AG09309 (cell line): ENCODE measurements around the gene RABIF.

ENCODE experiments used
- DNase-seq: peaks from one replicate; pipeline ENCODE4 v3.0.0-alpha.2; 2010; ENCODE audit warnings: low read depth
- H3K4me3 ChIP-seq: 2 replicates; pipeline ENCODE4 v1.5.1; 2011; ENCODE audit warnings: mild to moderate bottlenecking, low read depth, low read length, moderate library complexity; ENCODE audit not compliant: control insufficient read depth
- TF ChIP-seq, protein P1 (sequence below): IDR thresholded peaks from 2 replicates; pipeline ENCODE4 v1.5.1; 2011; ENCODE audit warnings: mild to moderate bottlenecking, low read depth, low read length, inconsistent platforms; ENCODE audit not compliant: insufficient read depth, control insufficient read depth; ENCODE audit errors: missing control alignments

Gene RABIF

DNA sequence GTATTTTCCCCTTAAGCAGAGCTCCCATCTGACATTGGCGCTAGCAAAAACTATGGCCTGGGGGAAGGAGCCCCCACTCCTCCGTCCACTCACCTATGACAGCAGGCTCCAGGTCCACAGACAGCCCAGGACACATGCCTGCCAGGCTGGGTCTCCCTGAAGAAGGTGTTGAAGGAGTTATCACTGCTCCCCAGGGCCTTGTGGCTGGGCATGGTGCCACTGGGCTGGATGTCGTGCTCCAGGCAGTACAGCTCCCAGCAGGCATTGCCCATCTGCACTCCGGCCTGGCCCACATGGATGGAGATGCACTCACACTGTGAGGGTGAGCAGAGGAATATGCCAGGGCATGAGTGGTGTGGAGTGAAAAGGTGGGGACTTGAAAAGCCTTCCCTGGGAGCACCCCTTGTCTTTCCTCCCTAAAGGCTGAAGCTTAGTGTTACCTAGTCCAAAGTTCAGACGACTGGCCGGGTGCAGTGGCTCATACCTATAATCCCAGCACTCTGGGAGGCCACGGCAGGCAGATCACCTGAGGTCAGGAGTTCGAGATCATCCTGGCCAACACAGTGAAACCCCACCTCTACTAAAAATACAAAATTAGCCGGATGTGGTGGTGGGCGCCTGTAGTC is 30.0 kb downstream of the RABIF start:
- no peak for DNase-seq
- TF ChIP-seq, protein P1, sequence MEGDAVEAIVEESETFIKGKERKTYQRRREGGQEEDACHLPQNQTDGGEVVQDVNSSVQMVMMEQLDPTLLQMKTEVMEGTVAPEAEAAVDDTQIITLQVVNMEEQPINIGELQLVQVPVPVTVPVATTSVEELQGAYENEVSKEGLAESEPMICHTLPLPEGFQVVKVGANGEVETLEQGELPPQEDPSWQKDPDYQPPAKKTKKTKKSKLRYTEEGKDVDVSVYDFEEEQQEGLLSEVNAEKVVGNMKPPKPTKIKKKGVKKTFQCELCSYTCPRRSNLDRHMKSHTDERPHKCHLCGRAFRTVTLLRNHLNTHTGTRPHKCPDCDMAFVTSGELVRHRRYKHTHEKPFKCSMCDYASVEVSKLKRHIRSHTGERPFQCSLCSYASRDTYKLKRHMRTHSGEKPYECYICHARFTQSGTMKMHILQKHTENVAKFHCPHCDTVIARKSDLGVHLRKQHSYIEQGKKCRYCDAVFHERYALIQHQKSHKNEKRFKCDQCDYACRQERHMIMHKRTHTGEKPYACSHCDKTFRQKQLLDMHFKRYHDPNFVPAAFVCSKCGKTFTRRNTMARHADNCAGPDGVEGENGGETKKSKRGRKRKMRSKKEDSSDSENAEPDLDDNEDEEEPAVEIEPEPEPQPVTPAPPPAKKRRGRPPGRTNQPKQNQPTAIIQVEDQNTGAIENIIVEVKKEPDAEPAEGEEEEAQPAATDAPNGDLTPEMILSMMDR = no peak
- no peak overlapping the region for H3K4me3 ChIP-seq

DNA sequence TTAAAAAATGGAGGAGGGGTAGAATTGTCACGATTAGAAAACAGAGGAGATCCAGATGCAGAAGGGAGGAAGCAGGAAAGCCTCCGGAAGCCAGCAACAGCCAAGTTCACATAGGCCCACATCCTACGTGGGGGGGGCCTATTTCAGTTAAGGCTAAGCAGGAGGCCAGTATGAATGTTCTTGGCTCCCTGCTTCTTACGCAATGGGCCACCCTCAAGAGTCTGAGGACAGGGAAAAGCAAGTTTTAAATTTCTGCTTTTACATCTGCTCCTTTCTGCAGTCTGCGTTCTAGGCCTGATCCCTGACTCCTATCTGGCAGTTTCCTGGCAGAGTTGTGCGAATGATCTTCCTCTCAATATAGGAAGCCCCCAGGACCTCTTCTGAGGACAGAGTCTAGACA is 30.6 kb downstream of the RABIF start:
- no peak overlapping the region for H3K4me3 ChIP-seq
- peak; percentile 34 for DNase-seq
- TF ChIP-seq, protein P1 = no peak

DNA sequence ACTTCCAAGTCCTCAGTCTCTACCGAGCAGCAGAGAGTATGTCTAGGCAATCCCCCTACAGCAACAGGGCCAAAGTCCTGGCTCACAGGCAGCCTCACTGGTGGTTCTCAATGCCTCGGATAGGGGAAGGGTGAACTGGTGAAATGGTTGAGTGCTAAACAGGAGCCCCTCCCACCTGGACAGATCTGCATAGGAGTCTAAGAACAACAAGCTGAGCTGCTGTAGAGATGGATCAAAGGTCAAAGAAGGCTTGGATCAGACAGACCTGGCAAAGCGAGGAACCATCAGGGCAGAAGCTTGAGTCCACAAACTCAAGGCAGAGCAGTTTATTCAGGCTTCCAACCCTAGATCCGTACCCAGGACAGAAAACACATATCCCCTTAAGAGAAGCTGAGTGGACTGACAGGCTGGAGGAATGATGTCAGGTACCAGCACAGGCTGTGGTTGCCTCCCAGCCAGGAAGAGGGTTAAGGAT is 31.8 kb downstream of the RABIF start:
- DNase-seq = no peak
- TF ChIP-seq, protein P1 = no peak
- no peak overlapping the region for H3K4me3 ChIP-seq

DNA sequence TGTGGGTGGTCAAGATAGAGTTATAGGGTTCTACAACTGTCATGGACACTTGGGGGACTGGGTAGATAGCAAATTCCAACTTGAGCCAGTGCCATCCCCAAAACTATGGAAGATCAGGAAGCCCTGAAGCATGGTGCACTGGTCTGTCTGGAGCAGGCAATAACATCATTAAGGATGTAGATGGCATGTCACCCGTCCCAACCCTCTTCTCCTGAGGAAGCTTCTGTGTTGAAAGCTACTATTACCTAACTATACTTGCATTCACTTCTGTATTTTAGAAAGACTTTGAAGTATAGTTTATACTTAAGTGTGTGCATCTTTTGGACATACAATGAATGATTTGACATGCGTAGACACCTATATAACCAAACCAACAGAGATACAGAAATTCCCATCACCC is 32.9 kb downstream of the RABIF start:
- TF ChIP-seq, protein P1 = no peak
- DNase-seq = no peak
- H3K4me3 ChIP-seq = no peak overlapping the region

DNA sequence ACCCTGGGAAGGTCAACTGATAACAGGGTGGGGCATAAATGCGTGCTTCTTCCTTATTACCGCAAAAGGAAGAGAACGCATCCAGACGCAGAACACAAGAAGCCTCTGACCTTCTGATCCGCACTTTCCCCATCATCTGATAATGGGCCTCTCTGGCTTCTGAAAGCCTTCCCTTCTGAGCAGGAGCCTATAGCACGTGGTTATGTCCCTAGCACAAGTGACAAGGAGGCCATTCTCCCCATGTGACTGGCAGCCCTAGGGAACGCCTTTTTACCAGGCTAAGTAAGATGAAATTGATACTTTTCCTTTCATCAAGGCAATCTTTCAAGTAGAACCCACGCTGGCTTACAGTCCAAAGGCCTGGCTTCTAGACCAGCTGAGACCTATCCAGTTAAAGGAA is 34.2 kb downstream of the RABIF start:
- TF ChIP-seq, protein P1 = no peak
- no peak overlapping the region for H3K4me3 ChIP-seq
- DNase-seq = no peak

DNA sequence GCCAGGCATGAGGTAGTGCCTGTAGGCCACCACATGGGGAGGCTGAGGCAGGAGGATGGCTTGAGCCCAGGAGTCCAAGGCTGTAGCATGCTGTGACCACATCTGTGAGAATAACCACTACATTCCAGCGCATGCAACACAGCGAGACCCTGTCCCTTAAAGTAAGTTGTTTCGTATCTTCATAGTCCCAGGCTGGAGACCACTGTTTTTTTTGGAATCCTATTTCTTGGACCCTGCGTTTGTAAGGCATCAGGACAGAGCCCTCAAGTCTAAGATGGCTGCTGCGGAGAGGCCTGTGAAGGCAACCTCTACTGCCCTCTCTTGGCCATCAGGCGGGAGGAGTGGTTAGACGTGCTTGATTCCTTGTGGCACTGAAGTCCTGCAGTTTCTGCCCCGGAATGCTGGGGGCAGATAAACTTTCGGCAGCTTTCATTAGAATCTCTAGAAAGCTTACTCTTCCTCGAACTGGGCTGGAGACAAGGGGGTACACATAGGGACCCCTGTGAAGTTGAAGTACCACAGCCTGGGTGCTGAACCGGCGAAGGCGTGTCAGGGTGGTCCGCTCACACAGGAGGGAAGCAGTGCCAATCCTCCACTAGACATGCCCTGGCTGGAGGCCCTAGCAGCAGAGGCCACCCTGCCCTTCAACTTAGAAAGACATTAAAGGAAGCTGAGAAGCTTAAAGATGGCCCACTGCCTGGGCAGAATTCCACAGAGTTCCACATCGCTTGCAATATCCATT is 36.6 kb downstream of the RABIF start:
- no peak overlapping the region for H3K4me3 ChIP-seq
- DNase-seq = peak; percentile 16
- TF ChIP-seq, protein P1 = peak; percentile 72
